Measurements from ENCODE around the gene ADGRF3.

ADGRF3 gene

DNA sequence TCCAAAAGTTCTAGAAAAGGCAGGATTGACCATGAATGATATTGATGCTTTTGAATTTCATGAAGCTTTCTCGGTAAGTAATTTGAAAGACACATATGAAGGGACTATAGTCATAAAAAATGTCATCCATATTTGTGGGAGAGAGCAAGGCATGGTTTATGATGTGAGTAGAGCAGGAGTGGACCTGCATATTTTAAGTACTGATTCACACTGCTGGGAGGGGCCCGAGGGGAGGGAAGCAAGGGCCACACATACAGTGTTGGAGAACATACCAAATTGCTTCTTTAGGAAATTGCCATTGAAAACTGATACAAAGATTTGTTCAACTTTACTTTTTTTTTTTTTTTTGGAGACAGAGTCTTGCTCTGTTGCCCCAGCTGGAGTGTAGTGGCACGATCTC is 62.5 kb downstream of the ADGRF3 start:
- Histone ChIP-seq H3K4me1 (ENCODE audit: low read length) (no peaks in the 10 kb centered on the region), H3K27me3 (replicated peaks; ENCODE audit: insufficient read depth, low read length) (no peaks in the 10 kb centered on the region), H3K4me2 (ENCODE audit: low read depth, low read length) (no peak overlapping the region), H3K9ac (ENCODE audit: low read length) (no peak overlapping the region), H3K4me3 (ENCODE audit: low read length) (no peak overlapping the region), H3K9me2 (replicated peaks; ENCODE audit: insufficient read depth, low read length) (no peaks in the 10 kb centered on the region), H2AFZ (ENCODE audit: low read length) (no peak overlapping the region), H3K9me3 (replicated peaks; ENCODE audit: insufficient read depth, low read length) (no peaks in the 10 kb centered on the region), H3K27ac (ENCODE audit: low read length) (no peak overlapping the region), H3K79me2 (ENCODE audit: low read length) (no peaks in the 10 kb centered on the region), H4K20me1 (ENCODE audit: insufficient read depth, low read length) (no peaks in the 10 kb centered on the region), H3F3A (ENCODE audit: insufficient read depth, low read length) (no peaks in the 10 kb centered on the region), H3K36me3 (replicated peaks; ENCODE audit: insufficient read depth, low read length) (peaks cover 3% of the 10 kb centered on the region; the same call in 1 of the 2 replicates)
- DNase-seq: no peak
- no peak for TF ChIP-seq EZH2phosphoT487 (IDR thresholded peaks at IDR 0.05; ENCODE audit: low read length)
- TF ChIP-seq, protein P1, sequence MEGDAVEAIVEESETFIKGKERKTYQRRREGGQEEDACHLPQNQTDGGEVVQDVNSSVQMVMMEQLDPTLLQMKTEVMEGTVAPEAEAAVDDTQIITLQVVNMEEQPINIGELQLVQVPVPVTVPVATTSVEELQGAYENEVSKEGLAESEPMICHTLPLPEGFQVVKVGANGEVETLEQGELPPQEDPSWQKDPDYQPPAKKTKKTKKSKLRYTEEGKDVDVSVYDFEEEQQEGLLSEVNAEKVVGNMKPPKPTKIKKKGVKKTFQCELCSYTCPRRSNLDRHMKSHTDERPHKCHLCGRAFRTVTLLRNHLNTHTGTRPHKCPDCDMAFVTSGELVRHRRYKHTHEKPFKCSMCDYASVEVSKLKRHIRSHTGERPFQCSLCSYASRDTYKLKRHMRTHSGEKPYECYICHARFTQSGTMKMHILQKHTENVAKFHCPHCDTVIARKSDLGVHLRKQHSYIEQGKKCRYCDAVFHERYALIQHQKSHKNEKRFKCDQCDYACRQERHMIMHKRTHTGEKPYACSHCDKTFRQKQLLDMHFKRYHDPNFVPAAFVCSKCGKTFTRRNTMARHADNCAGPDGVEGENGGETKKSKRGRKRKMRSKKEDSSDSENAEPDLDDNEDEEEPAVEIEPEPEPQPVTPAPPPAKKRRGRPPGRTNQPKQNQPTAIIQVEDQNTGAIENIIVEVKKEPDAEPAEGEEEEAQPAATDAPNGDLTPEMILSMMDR (IDR thresholded peaks at IDR 0.05; ENCODE audit: low read length): no peak

DNA sequence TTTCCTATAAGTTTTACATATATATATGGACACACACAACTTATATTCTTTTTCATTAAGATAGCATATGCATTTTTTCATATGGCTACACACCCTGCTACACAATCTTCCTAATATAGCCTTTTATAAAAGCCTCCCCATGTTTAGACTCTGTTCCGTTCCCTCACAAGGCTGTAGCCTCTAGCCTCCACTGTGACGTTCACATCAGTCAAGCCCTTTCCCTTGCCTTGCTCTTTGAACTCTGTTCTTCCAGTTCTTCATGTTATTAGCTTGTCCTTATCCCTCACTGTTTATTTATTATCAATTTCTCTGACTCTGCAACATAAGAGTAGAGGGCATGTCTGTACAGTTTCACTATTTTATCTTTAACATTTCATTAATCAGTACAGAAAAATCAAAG is 63.0 kb downstream of the ADGRF3 start:
- no peak overlapping the region for H3K4me3 ChIP-seq (ENCODE audit: low read length)
- H3K4me2 ChIP-seq (ENCODE audit: low read depth, low read length): no peak overlapping the region
- H3K9me2 ChIP-seq (replicated peaks; ENCODE audit: insufficient read depth, low read length): no peaks in the 10 kb centered on the region
- TF ChIP-seq, protein P1 (IDR thresholded peaks at IDR 0.05; ENCODE audit: low read length): no peak
- TF ChIP-seq EZH2 (optimal IDR thresholded peaks at IDR 0.05; ENCODE audit: low read depth, low read length) (no peak), EZH2phosphoT487 (IDR thresholded peaks at IDR 0.05; ENCODE audit: low read length) (no peak)
- DNase-seq: no peak
- H3K36me3 ChIP-seq (replicated peaks; ENCODE audit: insufficient read depth, low read length): peaks cover 3% of the 10 kb centered on the region; the same call in 1 of the 2 replicates
- no peak overlapping the region for H2AFZ ChIP-seq (ENCODE audit: low read length)
- no peaks in the 10 kb centered on the region for H3K27me3 ChIP-seq (replicated peaks; ENCODE audit: insufficient read depth, low read length)
- H3K79me2 ChIP-seq (ENCODE audit: low read length): no peaks in the 10 kb centered on the region
- H3K9me3 ChIP-seq (replicated peaks; ENCODE audit: insufficient read depth, low read length): no peaks in the 10 kb centered on the region
- H3K27ac ChIP-seq (ENCODE audit: low read length): no peak overlapping the region
- no peaks in the 10 kb centered on the region for H3K4me1 ChIP-seq (ENCODE audit: low read length)
- H3K9ac ChIP-seq (ENCODE audit: low read length): no peak overlapping the region
- H4K20me1 ChIP-seq (ENCODE audit: insufficient read depth, low read length): no peaks in the 10 kb centered on the region
- no peaks in the 10 kb centered on the region for H3F3A ChIP-seq (ENCODE audit: insufficient read depth, low read length)

GRCh38 chr2:26281226-26281625 is 65.4 kb downstream of the ADGRF3 start:
- Histone ChIP-seq H2AFZ (ENCODE audit: low read length) (no peak overlapping the region), H3K4me1 (ENCODE audit: low read length) (no peaks in the 10 kb centered on the region), H3K9me2 (replicated peaks; ENCODE audit: insufficient read depth, low read length) (no peaks in the 10 kb centered on the region), H3K27me3 (replicated peaks; ENCODE audit: insufficient read depth, low read length) (no peaks in the 10 kb centered on the region), H4K20me1 (ENCODE audit: insufficient read depth, low read length) (no peaks in the 10 kb centered on the region), H3K4me3 (ENCODE audit: low read length) (no peak overlapping the region), H3K9me3 (replicated peaks; ENCODE audit: insufficient read depth, low read length) (no peaks in the 10 kb centered on the region), H3K27ac (ENCODE audit: low read length) (no peak overlapping the region), H3K79me2 (ENCODE audit: low read length) (no peaks in the 10 kb centered on the region), H3F3A (ENCODE audit: insufficient read depth, low read length) (no peaks in the 10 kb centered on the region), H3K9ac (ENCODE audit: low read length) (no peak overlapping the region), H3K4me2 (ENCODE audit: low read depth, low read length) (no peak overlapping the region), H3K36me3 (replicated peaks; ENCODE audit: insufficient read depth, low read length) (no peaks in the 10 kb centered on the region; the same call in 1 of the 2 replicates)
- DNase-seq: no peak
- TF ChIP-seq EZH2phosphoT487 (IDR thresholded peaks at IDR 0.05; ENCODE audit: low read length) (no peak), EZH2 (optimal IDR thresholded peaks at IDR 0.05; ENCODE audit: low read depth, low read length) (no peak)
- TF ChIP-seq, protein P1 (IDR thresholded peaks at IDR 0.05; ENCODE audit: low read length): no peak
